Osteocyte (in vitro differentiated cells): Measurements from ENCODE around the gene DAB2IP. TPM values are rescaled to one million over a fixed set of nuclear protein-coding genes. Genes with fewer than 3 reads are reported as not detected.

Experiments used
- DNase-seq: peaks from one replicate; pipeline ENCODE4 v3.0.0; 2021; ENCODE audit warnings: mixed read lengths; ENCODE audit not compliant: unreplicated experiment; ENCODE audit errors: extremely low spot score
- H3K27ac Mint-ChIP-seq: one replicate; pipeline ENCODE4 v1.8.0; 2021; ENCODE audit warnings: mild to moderate bottlenecking, mixed read lengths; ENCODE audit not compliant: unreplicated experiment
- H3K27me3 Mint-ChIP-seq: one replicate; pipeline ENCODE4 v1.8.0; 2021; ENCODE audit warnings: mixed read lengths; ENCODE audit not compliant: unreplicated experiment
- H3K36me3 Mint-ChIP-seq: one replicate; pipeline ENCODE4 v1.8.0; 2021; ENCODE audit warnings: mixed read lengths; ENCODE audit not compliant: unreplicated experiment
- H3K4me1 Mint-ChIP-seq: one replicate; pipeline ENCODE4 v1.8.0; 2021; ENCODE audit warnings: mixed read lengths; ENCODE audit not compliant: unreplicated experiment
- H3K4me3 Mint-ChIP-seq: one replicate; pipeline ENCODE4 v1.8.0; 2021; ENCODE audit warnings: mild to moderate bottlenecking, moderate library complexity, mixed read lengths; ENCODE audit not compliant: unreplicated experiment
- H3K9me3 Mint-ChIP-seq: one replicate; pipeline ENCODE4 v1.8.0; 2021; ENCODE audit warnings: mixed read lengths; ENCODE audit not compliant: unreplicated experiment
- total RNA-seq: library from RNA; stranded (reverse); gene quantifications from 2 replicates; pipeline ENCODE4 v1.2.1, GENCODE V29; 2021
- TF ChIP-seq, protein P1 (sequence below): fragments of 200-600 bp; sonication (generic); IDR thresholded peaks from 2 replicates; pipeline ENCODE4 v1.5.0; 2021; ENCODE audit warnings: antibody characterized with exemption, mild to moderate bottlenecking, moderate library complexity

The DAB2IP gene
- total RNA-seq, 1 donor from 2014 or later: 43.6 TPM

DNA sequence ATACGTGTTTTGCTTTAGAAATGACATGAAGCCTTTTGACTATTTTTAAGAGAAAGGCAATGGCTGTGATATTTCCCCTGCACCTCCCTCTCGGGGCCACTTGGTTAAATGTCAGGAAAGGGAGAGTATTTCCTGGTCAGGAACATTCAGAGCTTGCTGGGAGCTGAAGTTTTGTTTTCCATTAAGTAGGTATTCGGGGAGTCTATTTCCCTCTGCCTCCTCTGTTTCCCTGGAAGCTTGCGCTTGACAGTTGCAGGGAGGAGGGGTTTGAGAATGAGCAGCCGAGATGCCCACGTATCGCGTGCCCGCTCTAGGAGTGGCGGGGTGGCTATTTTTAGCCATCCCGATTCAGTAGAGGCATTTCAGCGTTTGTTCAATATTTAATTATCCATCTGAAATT is 6.7 kb downstream of the DAB2IP start:
- H3K27ac Mint-ChIP-seq: no peak overlapping the region
- no peak for DNase-seq
- H3K36me3 Mint-ChIP-seq: peaks cover 7% of the 10 kb centered on the region
- H3K27me3 Mint-ChIP-seq: no peaks in the 10 kb centered on the region
- H3K4me1 Mint-ChIP-seq: peaks cover 17% of the 10 kb centered on the region
- no peak overlapping the region for H3K4me3 Mint-ChIP-seq
- TF ChIP-seq, protein P1, sequence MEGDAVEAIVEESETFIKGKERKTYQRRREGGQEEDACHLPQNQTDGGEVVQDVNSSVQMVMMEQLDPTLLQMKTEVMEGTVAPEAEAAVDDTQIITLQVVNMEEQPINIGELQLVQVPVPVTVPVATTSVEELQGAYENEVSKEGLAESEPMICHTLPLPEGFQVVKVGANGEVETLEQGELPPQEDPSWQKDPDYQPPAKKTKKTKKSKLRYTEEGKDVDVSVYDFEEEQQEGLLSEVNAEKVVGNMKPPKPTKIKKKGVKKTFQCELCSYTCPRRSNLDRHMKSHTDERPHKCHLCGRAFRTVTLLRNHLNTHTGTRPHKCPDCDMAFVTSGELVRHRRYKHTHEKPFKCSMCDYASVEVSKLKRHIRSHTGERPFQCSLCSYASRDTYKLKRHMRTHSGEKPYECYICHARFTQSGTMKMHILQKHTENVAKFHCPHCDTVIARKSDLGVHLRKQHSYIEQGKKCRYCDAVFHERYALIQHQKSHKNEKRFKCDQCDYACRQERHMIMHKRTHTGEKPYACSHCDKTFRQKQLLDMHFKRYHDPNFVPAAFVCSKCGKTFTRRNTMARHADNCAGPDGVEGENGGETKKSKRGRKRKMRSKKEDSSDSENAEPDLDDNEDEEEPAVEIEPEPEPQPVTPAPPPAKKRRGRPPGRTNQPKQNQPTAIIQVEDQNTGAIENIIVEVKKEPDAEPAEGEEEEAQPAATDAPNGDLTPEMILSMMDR: no peak
- no peaks in the 10 kb centered on the region for H3K9me3 Mint-ChIP-seq

DNA sequence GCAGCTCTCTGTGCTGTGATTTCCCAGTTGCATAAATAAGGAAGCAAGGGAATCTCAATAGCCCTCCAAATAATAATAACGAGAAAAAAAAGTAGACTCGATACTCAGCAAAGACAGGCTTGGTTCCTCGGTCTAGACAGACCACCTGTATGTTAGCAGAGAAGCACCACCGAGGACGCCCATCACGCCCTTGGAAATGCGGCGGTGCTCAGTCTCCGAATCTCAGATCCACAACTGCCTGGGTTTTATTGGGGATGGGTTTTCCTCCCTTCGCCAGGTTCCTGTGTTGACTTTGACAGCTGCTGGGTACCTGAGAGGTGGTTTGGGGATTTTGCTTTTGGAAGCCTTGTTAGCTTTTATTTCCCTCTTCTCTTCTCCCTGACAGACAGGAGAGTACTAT is 7.2 kb downstream of the DAB2IP start:
- Mint-ChIP-seq H3K9me3 (no peaks in the 10 kb centered on the region), H3K4me1 (peaks cover 16% of the 10 kb centered on the region), H3K36me3 (peaks cover 9% of the 10 kb centered on the region), H3K27me3 (no peaks in the 10 kb centered on the region), H3K4me3 (no peak overlapping the region), H3K27ac (no peak overlapping the region)
- no peak for DNase-seq
- TF ChIP-seq, protein P1: no peak

DNA sequence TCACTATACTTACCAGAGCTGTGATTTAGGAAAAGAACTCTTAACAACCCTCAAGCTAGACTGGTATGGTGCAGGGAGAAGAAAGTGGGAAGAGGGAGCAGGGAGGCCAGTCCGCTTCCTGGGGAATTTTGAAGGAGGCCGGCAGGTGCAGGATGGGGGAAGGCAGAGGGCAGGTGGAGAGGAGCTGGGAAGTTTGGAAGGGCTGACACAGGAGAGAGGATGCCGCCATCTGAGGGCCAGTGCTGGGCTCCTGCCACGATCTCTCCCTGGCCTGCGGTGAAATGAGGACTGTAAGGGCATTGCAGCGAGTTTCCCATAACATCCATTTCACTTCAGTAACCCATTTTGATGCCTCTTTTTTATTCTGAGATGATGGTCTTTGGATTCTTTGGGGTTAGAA is 8.9 kb downstream of the DAB2IP start:
- Mint-ChIP-seq H3K27ac (no peak overlapping the region), H3K9me3 (no peaks in the 10 kb centered on the region), H3K27me3 (no peaks in the 10 kb centered on the region), H3K36me3 (peaks cover 11% of the 10 kb centered on the region), H3K4me1 (peaks cover 5% of the 10 kb centered on the region), H3K4me3 (no peak overlapping the region)
- TF ChIP-seq, protein P1: no peak
- DNase-seq: no peak

DNA sequence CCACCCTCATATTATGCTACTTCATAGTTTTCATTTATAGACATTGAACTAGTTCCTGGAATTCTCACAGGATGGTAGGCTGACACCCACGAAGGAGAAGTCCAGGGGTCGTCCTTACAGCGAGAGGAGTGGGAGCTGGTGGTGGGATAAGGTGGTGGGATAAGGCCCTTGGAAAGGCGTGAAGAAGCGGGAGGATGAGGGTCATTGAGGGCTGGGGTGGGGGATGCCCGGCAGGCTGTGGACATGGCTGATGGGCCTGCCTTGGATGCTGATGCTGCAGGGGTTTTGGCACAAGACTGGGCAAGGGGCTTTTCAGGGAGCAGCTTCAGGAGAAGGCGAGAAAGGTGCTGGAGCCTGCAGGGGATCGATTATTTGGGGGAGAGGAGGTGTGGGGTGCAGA is 9.4 kb downstream of the DAB2IP start:
- H3K4me1 Mint-ChIP-seq: peaks cover 5% of the 10 kb centered on the region
- peaks cover 11% of the 10 kb centered on the region for H3K36me3 Mint-ChIP-seq
- no peak for DNase-seq
- H3K27ac Mint-ChIP-seq: no peak overlapping the region
- H3K27me3 Mint-ChIP-seq: no peaks in the 10 kb centered on the region
- no peaks in the 10 kb centered on the region for H3K9me3 Mint-ChIP-seq
- H3K4me3 Mint-ChIP-seq: no peak overlapping the region
- TF ChIP-seq, protein P1: no peak

DNA sequence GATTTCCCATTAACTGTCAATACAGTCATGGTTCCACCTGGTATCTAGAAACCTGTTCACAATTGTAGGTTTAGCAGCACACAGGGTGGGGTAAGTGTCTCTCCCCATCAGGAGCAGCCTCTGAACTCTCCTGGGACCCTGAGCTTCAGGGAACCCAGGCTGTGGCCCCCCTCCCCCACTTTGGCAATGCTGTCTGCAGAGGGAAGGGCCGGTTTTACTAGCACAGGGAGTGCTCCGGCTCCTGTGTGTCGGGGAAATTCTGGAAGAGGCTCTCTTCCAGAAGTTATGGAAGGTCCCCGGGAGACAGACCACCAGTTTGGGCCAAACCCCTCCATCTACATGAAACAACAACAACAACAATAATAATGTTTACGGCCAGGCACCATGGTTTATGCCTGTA is 9.9 kb downstream of the DAB2IP start:
- no peak for DNase-seq
- H3K36me3 Mint-ChIP-seq: peaks cover 11% of the 10 kb centered on the region
- H3K27me3 Mint-ChIP-seq: no peaks in the 10 kb centered on the region
- H3K27ac Mint-ChIP-seq: no peak overlapping the region
- TF ChIP-seq, protein P1: no peak
- H3K4me1 Mint-ChIP-seq: peaks cover 5% of the 10 kb centered on the region
- H3K4me3 Mint-ChIP-seq: no peak overlapping the region
- no peaks in the 10 kb centered on the region for H3K9me3 Mint-ChIP-seq
